ENCODE results near the gene SORCS2. TPM values are rescaled to one million over a fixed set of nuclear protein-coding genes. Genes with fewer than 3 reads are reported as not detected.
"Not testable (repeated sequence)": the region's sequence is repeated elsewhere in the genome, so short reads cannot be mapped to it uniquely, and the experiment has no call there.

Gene SORCS2
- total RNA-seq, 4 donors from 2014 or later: 2.0 to 7.4 (median 3.6) TPM

DNA sequence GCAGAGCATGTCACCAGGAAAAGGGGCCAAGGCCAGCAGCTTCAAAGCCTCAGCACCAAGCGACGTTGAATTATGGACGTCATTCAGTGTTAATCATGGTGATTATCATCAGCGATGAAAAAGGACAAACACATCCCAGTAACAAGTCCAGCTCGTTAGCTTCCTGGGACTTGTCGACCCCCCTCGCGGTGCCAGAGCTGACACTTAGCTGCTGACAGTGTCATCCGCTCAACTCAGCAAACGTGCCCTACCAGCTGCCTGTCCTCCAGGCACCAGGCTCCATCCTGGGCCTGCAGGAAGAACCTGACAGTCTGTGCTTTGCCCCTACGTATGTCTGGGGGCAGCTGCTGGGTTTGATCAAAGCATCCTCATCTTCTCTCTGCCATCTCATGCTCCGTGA is 379.4 kb downstream of the SORCS2 start:
- no peak for TF ChIP-seq POLR2A (IDR thresholded peaks at IDR 0.05)
- no peak for TF ChIP-seq POLR2AphosphoS5 (IDR thresholded peaks at IDR 0.05)
- TF ChIP-seq, protein P1, sequence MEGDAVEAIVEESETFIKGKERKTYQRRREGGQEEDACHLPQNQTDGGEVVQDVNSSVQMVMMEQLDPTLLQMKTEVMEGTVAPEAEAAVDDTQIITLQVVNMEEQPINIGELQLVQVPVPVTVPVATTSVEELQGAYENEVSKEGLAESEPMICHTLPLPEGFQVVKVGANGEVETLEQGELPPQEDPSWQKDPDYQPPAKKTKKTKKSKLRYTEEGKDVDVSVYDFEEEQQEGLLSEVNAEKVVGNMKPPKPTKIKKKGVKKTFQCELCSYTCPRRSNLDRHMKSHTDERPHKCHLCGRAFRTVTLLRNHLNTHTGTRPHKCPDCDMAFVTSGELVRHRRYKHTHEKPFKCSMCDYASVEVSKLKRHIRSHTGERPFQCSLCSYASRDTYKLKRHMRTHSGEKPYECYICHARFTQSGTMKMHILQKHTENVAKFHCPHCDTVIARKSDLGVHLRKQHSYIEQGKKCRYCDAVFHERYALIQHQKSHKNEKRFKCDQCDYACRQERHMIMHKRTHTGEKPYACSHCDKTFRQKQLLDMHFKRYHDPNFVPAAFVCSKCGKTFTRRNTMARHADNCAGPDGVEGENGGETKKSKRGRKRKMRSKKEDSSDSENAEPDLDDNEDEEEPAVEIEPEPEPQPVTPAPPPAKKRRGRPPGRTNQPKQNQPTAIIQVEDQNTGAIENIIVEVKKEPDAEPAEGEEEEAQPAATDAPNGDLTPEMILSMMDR (IDR thresholded peaks at IDR 0.05): no peak
- TF ChIP-seq EP300 (IDR thresholded peaks at IDR 0.05): no peak
- Histone ChIP-seq H3K27ac (no peak overlapping the region), H3K27me3 (no peaks in the 10 kb centered on the region), H3K36me3 (peaks cover 0 to 4% of the 10 kb centered on the region in 2 donors), H3K4me3 (no peak overlapping the region), H3K9me3 (peaks cover 0 to 20% (median 0%) of the 10 kb centered on the region in 3 donors), H3K4me1 (no peaks in the 10 kb centered on the region)
- no peak for ATAC-seq
- 73 to 75% methylated on average over 2 to 11 of the region's 12 CpGs for WGBS, 2 donors (ENCODE audit: low coverage in 1 of 2)

DNA sequence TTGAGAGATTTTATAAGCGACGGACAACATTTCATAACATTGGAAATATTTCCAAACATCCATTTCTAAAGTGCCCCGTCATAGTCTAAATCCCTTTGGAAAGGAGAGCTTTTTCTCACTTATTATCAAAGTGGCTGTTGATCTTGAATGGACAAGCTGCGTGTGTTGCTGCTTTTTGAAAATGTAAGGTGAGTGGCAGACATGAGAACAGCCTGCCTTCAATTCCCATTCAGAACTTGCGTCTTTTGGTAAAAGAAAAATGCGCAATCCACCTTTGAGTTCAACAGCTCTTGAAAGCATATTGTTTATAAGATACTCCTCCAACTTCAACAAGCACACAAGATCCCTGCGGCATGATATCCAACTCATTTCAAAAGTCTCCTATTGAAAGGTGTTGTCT is 380.6 kb downstream of the SORCS2 start:
- WGBS, 2 donors (ENCODE audit: low coverage in 1 of 2): 82 to 84% methylated on average over 7 of the region's 7 CpGs
- no peaks in the 10 kb centered on the region for H3K4me1 ChIP-seq
- H3K27ac ChIP-seq: no peak overlapping the region
- no peak for ATAC-seq
- H3K4me3 ChIP-seq: no peak overlapping the region
- TF ChIP-seq POLR2AphosphoS5 (IDR thresholded peaks at IDR 0.05) (no peak), POLR2A (IDR thresholded peaks at IDR 0.05) (no peak), EP300 (IDR thresholded peaks at IDR 0.05) (no peak)
- TF ChIP-seq, protein P1 (IDR thresholded peaks at IDR 0.05): no peak
- H3K36me3 ChIP-seq: peaks cover 0 to 8% of the 10 kb centered on the region in 2 donors
- H3K9me3 ChIP-seq: peaks cover 0 to 32% (median 0%) of the 10 kb centered on the region in 3 donors
- H3K27me3 ChIP-seq: no peaks in the 10 kb centered on the region

DNA sequence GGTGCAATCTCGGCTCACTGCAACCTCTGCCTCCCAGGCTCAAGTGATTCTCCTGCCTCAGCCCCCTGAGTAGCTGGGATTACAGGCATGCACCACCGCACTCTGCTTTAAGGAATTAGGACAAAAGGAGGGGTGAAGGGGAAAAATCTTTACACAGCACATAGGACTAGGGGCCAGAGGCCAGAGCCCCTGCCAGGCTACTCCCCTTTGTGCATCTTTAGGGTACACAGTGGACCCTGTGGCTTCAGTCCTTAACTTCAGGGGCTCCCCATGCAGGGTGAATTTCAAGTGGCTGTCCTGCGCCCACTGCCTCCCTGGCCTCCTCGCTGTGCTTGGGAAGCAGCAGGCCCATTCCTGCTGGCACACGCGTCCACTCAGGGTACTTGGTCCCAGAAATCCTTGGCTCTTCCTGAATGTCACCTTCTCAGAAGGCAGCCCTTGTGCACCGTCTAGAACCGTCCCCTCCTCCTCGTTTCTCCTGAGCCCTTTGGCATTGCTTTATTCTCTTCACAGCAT is 381.3 kb downstream of the SORCS2 start:
- no peak for TF ChIP-seq EP300 (IDR thresholded peaks at IDR 0.05)
- TF ChIP-seq, protein P1 (IDR thresholded peaks at IDR 0.05): no peak
- TF ChIP-seq POLR2A (IDR thresholded peaks at IDR 0.05): no peak
- TF ChIP-seq POLR2AphosphoS5 (IDR thresholded peaks at IDR 0.05): no peak
- Histone ChIP-seq H3K27ac (no peak overlapping the region), H3K27me3 (no peaks in the 10 kb centered on the region), H3K36me3 (peaks cover 0 to 8% of the 10 kb centered on the region in 2 donors), H3K9me3 (peaks cover 0 to 39% (median 0%) of the 10 kb centered on the region in 3 donors), H3K4me3 (no peak overlapping the region), H3K4me1 (no peaks in the 10 kb centered on the region)
- WGBS, 2 donors (ENCODE audit: low coverage in 1 of 2): 83 to 87% methylated on average over 1 to 8 of the region's 9 CpGs
- no peak for ATAC-seq

DNA sequence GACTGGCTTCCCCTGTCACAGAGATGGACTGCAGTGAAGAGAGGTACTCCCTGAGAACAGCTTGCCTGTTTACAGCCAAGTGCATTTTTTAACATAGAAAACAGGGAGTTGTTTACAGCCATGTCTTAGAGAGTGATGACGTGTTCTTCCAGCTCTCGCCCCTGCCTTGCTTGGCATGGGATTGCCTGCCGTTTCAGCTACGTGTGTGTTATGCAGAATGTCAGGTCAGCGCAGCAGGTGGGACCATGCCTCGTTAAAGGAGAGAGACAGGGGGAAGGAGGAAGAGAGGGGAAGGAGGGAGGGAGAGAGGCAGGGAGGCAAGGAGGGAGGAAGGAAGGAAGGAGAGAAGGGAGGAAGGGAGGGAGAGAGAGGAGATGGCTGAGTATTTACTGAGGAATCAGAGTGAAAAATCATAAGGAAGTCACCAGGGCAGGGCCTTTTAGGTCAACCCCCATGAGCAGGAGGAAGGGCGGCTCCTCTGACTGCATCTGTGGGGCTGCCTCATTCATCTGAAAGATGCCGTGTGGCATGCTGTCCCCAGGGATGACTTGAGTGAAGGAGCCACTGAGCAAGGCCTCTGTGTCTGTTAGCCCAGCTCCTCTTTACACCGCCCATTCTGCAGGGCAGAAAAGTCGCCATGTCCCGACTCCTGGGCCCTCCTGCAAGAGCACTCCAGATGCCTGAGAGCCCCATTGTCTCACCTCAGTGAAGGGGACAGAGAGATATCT is 382.1 kb downstream of the SORCS2 start:
- ATAC-seq: no peak
- Histone ChIP-seq H3K4me1 (no peaks in the 10 kb centered on the region), H3K27me3 (no peaks in the 10 kb centered on the region), H3K27ac (no peak overlapping the region), H3K36me3 (peaks cover 0 to 8% of the 10 kb centered on the region in 2 donors), H3K4me3 (no peak overlapping the region), H3K9me3 (peaks cover 0 to 47% (median 0%) of the 10 kb centered on the region in 3 donors)
- WGBS, 2 donors (ENCODE audit: low coverage in 1 of 2): 47 to 58% methylated on average over 6 to 8 of the region's 11 CpGs
- TF ChIP-seq POLR2A (IDR thresholded peaks at IDR 0.05): no peak
- no peak for TF ChIP-seq EP300 (IDR thresholded peaks at IDR 0.05)
- TF ChIP-seq POLR2AphosphoS5 (IDR thresholded peaks at IDR 0.05): no peak
- TF ChIP-seq, protein P1 (IDR thresholded peaks at IDR 0.05): no peak

DNA sequence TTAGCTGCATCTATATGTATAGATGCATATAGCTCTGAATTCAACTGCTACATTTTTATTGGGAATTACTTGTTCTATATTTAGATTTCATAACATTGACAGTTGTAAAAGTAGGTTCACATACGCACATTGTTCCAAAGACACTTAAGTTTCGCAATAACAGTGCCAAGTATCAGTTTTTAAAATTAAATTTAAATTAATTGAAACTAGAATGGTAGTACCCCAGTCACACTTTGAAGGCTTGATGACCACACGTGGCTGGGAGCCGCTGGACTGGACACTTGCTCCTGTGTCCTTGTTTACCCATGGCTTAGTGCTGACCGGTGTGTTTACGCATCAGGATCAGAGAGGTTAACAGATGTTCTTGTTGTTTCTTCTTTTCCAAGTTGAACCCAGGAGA is 383.1 kb downstream of the SORCS2 start:
- Histone ChIP-seq H3K4me3 (no peak overlapping the region), H3K27me3 (no peaks in the 10 kb centered on the region), H3K9me3 (peaks cover 0 to 54% (median 0%) of the 10 kb centered on the region in 3 donors), H3K36me3 (peaks cover 0 to 8% of the 10 kb centered on the region in 2 donors), H3K4me1 (no peaks in the 10 kb centered on the region), H3K27ac (no peak overlapping the region)
- 60 to 82% methylated on average over 5 to 6 of the region's 6 CpGs for WGBS, 2 donors (ENCODE audit: low coverage in 1 of 2)
- no peak for TF ChIP-seq POLR2A (IDR thresholded peaks at IDR 0.05)
- TF ChIP-seq POLR2AphosphoS5 (IDR thresholded peaks at IDR 0.05): no peak
- TF ChIP-seq, protein P1 (IDR thresholded peaks at IDR 0.05): no peak
- no peak for TF ChIP-seq EP300 (IDR thresholded peaks at IDR 0.05)
- ATAC-seq: no peak

DNA sequence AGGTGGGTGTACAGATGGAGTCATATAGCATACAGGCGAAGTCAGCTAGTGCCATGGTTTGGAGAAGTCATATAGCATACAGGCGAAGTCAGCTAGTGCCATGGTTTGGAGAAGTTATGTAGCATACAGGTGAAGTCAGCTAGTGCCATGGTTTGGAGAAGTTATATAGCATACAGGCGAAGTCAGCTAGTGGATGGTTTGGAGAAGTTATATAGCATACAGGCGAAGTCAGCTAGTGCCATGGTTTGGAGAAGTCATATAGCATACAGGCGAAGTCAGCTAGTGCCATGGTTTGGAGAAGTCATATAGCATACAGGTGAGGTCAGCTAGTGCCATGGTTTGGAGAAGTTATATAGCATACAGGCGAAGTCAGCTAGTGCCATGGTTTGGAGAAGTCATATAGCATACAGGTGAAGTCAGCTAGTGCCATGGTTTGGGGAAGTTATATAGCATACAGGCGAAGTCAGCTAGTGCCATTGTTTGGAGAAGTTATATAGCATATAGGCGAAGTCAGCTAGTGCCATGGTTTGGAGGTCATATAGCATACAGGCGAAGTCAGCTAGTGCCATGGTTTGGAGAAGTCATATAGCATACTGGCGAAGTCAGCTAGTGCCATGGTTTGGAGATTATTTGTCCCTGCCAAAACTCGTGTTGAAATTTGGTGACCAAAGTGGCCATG is 385.2 kb downstream of the SORCS2 start:
- not testable (repeated sequence) for H3K27ac ChIP-seq, H3K4me1 ChIP-seq, ATAC-seq, H3K36me3 ChIP-seq, H3K4me3 ChIP-seq, H3K27me3 ChIP-seq
- H3K9me3 ChIP-seq: peaks cover 0 to 58% (median 0%) of the 10 kb centered on the region in 3 donors
- 92 to 94% methylated on average over 11 of the region's 11 CpGs for WGBS, 2 donors (ENCODE audit: low coverage in 1 of 2)
